ENCODE data around the gene ROR1. TPM values are rescaled to one million over a fixed set of nuclear protein-coding genes. Genes with fewer than 3 reads are reported as not detected.

Gene ROR1
- total RNA-seq, 1 donor: 52.5 TPM

DNA sequence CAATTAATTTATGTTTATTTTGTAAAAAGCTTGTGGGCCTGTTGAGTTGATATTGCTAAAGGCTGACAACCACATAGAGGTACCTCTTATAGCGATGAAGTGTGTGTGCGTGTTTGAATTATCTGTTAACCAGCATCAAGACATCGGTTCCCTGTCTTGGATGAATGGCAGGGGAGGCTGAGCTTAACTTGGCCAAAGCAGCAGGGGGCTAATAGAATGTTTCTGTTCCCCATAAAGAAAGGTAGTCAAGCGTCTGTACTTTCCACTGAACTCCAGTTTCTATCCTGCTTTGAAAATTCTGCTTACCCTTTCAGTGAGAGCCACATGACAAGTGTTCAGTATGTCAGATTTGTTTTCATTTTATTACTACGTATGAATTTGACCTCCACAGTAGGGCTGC is 63.0 kb downstream of the ROR1 start:
- Histone ChIP-seq H3K36me3 (ENCODE audit: insufficient read depth, low read length) (no peaks in the 10 kb centered on the region), H3K4me3 (ENCODE audit: insufficient read depth, low read length) (no peak overlapping the region), H4K20me1 (ENCODE audit: insufficient read depth, low read length) (peaks cover 15% of the 10 kb centered on the region), H3K4me2 (ENCODE audit: insufficient read depth, low read length) (no peak overlapping the region), H2AFZ (ENCODE audit: low read length) (no peak overlapping the region), H3K27ac (ENCODE audit: low read depth, low read length) (no peak overlapping the region), H3K9me3 (ENCODE audit: low read depth, low read length) (no peaks in the 10 kb centered on the region), H3K79me2 (ENCODE audit: insufficient read depth, low read length) (peaks cover 69% of the 10 kb centered on the region), H3K4me1 (ENCODE audit: insufficient read depth, low read length) (peaks cover 9% of the 10 kb centered on the region), H3K27me3 (ENCODE audit: insufficient read depth, low read length) (no peaks in the 10 kb centered on the region)
- DNase-seq (ENCODE audit: insufficient read length, low spot score, missing footprints): no peak
- TF ChIP-seq, protein P1, sequence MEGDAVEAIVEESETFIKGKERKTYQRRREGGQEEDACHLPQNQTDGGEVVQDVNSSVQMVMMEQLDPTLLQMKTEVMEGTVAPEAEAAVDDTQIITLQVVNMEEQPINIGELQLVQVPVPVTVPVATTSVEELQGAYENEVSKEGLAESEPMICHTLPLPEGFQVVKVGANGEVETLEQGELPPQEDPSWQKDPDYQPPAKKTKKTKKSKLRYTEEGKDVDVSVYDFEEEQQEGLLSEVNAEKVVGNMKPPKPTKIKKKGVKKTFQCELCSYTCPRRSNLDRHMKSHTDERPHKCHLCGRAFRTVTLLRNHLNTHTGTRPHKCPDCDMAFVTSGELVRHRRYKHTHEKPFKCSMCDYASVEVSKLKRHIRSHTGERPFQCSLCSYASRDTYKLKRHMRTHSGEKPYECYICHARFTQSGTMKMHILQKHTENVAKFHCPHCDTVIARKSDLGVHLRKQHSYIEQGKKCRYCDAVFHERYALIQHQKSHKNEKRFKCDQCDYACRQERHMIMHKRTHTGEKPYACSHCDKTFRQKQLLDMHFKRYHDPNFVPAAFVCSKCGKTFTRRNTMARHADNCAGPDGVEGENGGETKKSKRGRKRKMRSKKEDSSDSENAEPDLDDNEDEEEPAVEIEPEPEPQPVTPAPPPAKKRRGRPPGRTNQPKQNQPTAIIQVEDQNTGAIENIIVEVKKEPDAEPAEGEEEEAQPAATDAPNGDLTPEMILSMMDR (IDR thresholded peaks at IDR 0.05; ENCODE audit: extremely low read depth, low read depth, low read length): no peak

DNA sequence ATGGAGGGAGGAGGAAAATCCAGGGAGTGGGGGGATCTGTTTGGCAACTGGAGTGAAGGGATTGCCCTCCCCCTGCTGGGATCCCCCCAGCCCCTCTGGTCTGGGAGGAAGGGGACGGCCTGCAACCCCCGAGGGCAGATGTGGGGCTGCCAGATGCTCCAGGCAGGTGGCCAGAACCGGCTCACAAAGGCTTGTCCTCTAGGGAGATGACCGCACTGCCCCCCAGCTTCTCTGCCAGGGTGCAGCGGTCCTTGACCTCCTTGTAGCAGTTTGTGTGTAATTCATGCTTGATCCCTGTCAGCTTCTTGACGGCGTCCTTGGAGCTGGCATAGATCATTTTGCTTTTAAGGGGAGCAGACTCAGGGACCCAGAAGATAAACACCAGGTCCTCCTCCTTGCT is 69.2 kb downstream of the ROR1 start:
- TF ChIP-seq, protein P1 (IDR thresholded peaks at IDR 0.05; ENCODE audit: extremely low read depth, low read depth, low read length): no peak
- Histone ChIP-seq H4K20me1 (ENCODE audit: insufficient read depth, low read length) (peaks cover 50% of the 10 kb centered on the region), H3K4me3 (ENCODE audit: insufficient read depth, low read length) (no peak overlapping the region), H3K79me2 (ENCODE audit: insufficient read depth, low read length) (peaks cover 57% of the 10 kb centered on the region), H3K4me1 (ENCODE audit: insufficient read depth, low read length) (peaks cover 23% of the 10 kb centered on the region), H3K9me3 (ENCODE audit: low read depth, low read length) (no peaks in the 10 kb centered on the region), H3K27ac (ENCODE audit: low read depth, low read length) (no peak overlapping the region), H3K36me3 (ENCODE audit: insufficient read depth, low read length) (peaks cover 4% of the 10 kb centered on the region), H3K4me2 (ENCODE audit: insufficient read depth, low read length) (no peak overlapping the region), H2AFZ (ENCODE audit: low read length) (no peak overlapping the region), H3K27me3 (ENCODE audit: insufficient read depth, low read length) (no peaks in the 10 kb centered on the region)
- DNase-seq (ENCODE audit: insufficient read length, low spot score, missing footprints): no peak

DNA sequence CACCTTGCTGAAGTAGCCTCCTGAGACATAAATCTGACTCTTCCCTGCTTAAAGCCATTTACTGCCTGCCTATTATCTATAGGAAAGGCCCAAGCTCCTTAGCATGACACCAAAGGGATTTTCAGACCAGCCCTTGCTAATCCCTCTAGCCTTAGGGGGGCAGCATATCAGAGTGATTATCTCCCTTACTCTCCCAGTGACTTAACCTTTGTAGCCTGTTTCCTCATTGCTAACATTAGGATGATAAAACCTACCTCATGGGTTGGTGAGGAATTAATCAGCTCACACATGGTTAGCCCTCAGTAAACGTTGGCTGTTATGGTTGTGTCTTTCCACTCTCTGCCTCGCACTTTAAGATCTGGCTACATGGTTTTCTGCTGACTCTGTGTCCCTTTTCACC is 70.1 kb downstream of the ROR1 start:
- TF ChIP-seq, protein P1 (IDR thresholded peaks at IDR 0.05; ENCODE audit: extremely low read depth, low read depth, low read length): no peak
- H3K4me3 ChIP-seq (ENCODE audit: insufficient read depth, low read length): no peak overlapping the region
- H4K20me1 ChIP-seq (ENCODE audit: insufficient read depth, low read length): peaks cover 46% of the 10 kb centered on the region
- no peak overlapping the region for H3K4me2 ChIP-seq (ENCODE audit: insufficient read depth, low read length)
- H3K36me3 ChIP-seq (ENCODE audit: insufficient read depth, low read length): peaks cover 4% of the 10 kb centered on the region
- no peak overlapping the region for H3K27ac ChIP-seq (ENCODE audit: low read depth, low read length)
- H2AFZ ChIP-seq (ENCODE audit: low read length): no peak overlapping the region
- no peak for DNase-seq (ENCODE audit: insufficient read length, low spot score, missing footprints)
- H3K9me3 ChIP-seq (ENCODE audit: low read depth, low read length): no peaks in the 10 kb centered on the region
- H3K4me1 ChIP-seq (ENCODE audit: insufficient read depth, low read length): peaks cover 23% of the 10 kb centered on the region
- peaks cover 55% of the 10 kb centered on the region for H3K79me2 ChIP-seq (ENCODE audit: insufficient read depth, low read length)
- H3K27me3 ChIP-seq (ENCODE audit: insufficient read depth, low read length): no peaks in the 10 kb centered on the region

DNA sequence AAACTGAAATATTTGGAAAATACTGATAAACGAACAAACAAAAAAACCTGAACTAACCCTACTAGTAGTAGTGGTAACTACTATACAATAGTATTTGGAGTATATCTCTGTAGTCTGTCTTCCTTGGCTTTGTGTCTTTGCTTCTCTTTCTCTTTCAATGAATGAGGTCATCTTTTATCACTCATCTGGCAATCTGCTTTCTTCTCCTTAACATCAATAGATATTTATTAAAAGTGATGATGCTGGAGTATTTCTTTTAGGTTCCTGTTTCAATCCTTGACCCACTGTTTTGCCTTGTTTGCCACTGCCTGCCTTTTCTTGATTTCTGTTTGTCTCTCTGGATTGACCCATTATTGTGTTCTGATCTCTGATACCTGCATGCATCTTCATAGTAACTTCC is 71.5 kb downstream of the ROR1 start:
- Histone ChIP-seq H3K4me2 (ENCODE audit: insufficient read depth, low read length) (no peak overlapping the region), H3K9me3 (ENCODE audit: low read depth, low read length) (no peaks in the 10 kb centered on the region), H3K27me3 (ENCODE audit: insufficient read depth, low read length) (no peaks in the 10 kb centered on the region), H3K36me3 (ENCODE audit: insufficient read depth, low read length) (peaks cover 4% of the 10 kb centered on the region), H3K79me2 (ENCODE audit: insufficient read depth, low read length) (peaks cover 58% of the 10 kb centered on the region), H3K4me3 (ENCODE audit: insufficient read depth, low read length) (no peak overlapping the region), H3K4me1 (ENCODE audit: insufficient read depth, low read length) (peaks cover 23% of the 10 kb centered on the region), H2AFZ (ENCODE audit: low read length) (no peak overlapping the region), H3K27ac (ENCODE audit: low read depth, low read length) (no peak overlapping the region), H4K20me1 (ENCODE audit: insufficient read depth, low read length) (peaks cover 49% of the 10 kb centered on the region)
- TF ChIP-seq, protein P1 (IDR thresholded peaks at IDR 0.05; ENCODE audit: extremely low read depth, low read depth, low read length): no peak
- DNase-seq (ENCODE audit: insufficient read length, low spot score, missing footprints): no peak

All from osteoblast (primary cell).